Activated CD4-positive, alpha-beta T cell treated with anti-CD3 and anti-CD28 coated beads, Interleukin-2, amount 50 U/mL, for 1 hour (primary cell): Measurements from ENCODE around the gene TOP3B.

Experiments
- DNase-seq: peaks from one replicate; pipeline ENCODE4 v3.0.0-alpha.2; 2020

Gene TOP3B

DNA sequence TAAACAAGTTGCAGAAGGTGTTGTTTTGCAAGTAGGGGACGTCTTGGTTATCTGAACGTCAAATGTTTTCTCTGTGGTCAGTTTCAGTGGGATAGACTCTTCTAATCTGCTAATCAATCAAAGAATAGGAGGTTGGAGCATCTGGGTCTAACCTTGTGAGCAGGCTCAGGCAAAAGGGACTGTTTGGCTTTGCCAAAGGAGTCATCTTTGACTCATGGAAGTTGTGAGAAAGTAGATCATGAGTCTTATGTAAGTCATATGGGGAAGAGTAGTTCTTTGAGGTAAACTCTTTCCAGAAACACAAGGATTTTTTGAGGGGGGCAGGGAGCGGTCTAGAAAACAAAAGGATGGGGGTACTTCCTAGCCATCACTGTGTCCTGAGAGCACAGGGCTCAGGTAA lies 27.1 kb upstream of the TOP3B start:
- DNase-seq = no peak

DNA sequence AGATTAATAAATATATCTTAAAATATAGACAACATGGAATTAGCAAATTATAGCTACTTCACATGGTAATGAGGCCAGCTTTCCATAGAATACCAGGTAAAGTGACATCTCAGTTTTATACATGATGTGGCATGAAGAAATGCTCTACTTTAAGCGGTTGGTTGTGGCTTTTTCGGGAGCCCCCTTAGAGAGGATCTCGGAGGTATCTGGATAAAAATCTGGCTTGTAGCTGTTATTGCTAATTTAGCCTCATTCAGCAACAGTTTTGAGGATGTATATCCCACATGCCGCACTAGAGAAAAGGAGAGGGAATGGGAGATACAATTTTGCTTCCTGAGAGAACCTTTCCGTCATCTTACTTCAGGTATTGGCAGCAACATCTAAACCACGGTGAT lies 24.0 kb upstream of the TOP3B start:
- DNase-seq = no peak

DNA sequence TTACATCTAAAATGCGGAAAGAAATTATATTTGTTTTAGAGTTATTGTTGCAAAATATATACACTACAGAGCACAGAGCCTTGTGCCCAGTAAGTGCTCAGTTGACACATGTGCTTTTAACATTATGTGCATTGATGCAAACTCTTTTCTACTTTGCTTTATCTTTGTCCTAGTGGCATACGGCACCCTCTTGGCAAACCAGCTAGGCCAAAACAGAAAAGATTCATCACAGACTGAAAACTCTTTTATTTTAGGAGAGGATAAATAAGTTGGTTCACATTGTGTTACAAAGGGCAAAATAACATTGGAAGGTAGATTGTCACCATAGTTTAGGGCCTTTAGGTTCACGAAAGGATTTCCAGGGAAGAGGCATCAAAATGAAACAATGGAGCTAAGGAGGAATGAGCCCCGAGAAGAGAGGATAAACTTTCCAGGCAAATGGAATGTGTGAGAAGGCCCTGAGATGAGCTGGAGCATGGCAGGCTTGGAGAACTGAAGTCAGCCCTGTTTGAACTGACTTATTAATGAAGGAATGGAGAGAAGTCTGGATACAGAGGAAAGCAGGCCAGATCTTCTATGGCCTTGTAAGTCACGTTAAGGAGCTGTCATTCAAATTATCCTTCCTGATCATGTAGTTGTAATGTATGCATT lies 23.5 kb upstream of the TOP3B start:
- no peak for DNase-seq

DNA sequence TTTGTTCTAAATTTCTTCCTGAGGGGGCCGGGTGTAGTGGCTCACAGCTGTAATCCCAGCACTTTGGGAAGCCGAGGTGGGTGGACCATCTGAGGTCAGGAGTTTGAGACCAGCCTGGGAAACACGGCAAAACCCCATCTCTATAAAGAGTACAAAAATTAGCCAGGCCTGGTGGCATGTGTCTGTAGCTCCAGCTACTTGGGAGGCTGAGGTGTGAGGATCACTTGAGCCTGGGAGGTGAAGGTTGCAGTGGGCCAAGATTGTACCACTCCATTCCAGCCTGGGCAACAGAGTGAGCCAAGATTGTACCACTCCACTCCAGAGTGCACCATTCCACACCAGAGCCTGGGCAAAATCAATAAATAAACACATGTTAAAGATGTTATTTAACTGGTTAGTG lies 20.6 kb upstream of the TOP3B start:
- no peak for DNase-seq

DNA sequence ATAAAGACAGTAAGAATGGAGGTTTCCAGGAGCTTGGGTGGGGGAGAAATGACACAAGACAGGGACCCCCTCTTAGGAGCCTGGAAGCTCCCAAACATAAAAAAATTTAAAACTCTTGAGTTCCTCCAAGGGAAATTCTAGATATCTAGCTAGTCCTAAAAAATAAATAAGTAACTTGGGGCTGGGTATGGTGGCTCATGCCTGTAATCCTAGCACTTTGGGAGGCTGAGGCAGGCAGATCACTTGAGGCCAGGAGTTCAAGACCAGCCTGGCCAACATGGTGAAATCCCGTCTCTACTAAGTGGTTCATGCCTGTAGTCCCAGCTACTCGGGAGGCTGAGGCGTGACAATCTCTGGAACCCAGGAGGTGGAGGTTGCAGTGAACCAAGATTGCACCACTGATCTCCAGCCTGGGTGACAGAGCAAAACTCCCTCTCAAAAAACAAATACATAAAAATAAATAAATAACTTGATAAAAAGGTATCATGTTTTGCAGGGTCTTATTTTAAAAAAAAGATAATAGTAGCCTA lies 20.0 kb upstream of the TOP3B start:
- no peak for DNase-seq

DNA sequence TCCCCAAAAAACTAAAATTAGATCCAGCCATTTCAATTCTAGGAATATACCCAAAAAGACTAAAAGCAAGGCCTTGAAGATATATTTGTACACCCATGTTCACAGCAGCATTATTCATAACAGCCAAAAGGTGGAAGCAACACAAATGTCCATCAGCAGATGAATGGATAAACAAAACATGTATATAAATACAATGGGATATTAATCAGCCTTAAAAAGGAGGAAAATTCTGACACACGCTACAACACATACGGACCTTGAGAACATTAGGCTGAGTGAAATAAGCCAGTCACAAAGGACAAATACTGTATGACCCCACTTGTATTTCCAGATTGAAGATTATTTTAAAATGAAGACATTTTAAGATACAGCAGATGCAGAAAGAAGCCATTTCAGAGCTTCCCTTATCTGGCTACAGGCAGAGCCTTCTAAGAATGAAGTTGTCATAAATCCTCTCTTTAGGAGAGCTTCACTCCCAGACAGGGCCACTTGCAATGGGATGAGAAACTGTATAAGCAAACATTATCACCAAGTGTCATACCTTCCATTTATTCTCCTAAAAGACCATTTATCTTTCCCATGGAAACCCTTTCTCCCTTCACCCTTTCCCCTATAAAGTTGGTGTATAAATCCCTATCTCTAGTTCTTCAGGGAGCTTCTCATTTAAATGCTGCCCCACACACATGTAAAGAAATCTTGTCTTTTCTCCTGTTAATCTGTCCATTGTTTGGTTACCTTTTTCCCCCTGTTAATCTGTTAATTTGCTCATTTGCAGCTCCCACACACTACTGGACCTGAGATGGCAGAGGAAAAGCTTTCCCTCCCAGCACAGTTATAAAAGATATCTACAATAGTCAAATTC lies 19.3 kb upstream of the TOP3B start:
- no peak for DNase-seq

DNA sequence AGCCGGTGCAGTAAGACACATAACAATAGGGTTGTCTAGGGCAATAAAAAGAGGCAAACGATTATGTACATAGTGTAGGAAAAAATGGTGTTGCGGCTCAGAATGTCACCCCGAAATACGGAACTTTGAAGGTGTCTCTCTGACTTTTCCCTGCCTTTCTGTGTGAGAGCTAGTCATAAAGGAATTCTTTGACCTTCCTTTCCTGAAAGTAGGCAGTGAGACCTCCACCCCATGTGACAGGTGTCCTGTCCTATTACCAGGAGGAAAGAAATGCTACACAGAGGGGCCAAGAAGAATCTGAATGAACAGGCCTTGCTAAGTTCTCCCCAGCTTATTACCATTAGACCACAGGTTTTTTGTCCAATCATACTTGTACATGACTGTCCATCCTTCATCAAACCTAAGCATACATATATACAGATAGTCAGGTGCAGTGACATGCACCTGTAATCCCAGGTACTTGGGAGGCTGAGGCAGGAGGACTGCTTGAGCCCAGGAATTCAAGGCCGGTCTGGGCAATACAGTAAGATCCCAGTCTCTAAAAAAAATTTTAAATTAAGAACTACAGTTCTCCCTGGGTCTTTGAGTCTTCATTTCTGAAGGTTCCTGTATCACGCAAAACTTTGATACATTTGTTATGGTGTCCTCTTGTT lies 16.1 kb upstream of the TOP3B start:
- DNase-seq = no peak

DNA sequence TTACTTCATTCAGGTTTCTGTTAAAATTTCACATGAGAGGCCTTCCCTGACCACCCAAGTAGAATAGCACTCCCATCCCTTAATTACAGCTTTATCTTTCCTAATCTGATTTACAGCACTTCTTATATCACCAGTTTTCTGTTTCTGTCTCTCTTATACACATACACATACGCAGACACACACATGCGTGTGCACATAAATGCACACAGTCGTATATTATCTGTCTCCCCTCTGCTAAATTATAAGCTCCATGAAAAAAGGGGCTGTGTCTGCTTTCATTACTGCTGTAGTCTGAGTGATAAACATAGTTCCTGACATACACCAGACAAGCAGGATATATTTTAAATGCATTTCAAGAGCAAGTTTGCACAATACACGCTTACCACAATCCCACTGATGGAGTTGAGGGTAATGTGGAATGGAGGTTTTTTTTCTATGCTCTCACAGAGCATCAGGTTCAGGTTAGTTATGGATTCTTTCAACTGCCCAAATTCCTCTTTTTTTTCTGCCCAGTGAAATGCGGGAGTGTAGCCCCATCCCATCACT lies 13.7 kb upstream of the TOP3B start:
- DNase-seq = no peak

DNA sequence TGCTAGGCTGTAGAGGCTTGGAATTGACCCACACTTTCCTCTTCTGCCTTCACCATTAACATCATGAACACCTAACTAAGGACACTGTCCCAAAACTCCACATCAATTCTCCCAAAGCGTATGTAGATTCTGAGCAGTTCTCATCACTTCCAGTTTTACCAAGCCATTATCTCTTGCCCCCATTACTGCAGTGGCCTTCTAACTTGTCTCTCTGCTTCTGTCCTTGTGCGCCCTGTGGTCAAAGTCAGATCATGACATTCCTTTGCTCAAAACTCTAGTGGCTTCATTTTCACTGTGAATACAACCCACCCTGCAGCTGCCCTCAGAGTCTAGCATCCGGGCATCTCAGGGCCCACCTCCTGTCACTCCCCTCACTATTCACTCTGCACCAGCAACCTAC lies 13.1 kb upstream of the TOP3B start:
- no peak for DNase-seq

DNA sequence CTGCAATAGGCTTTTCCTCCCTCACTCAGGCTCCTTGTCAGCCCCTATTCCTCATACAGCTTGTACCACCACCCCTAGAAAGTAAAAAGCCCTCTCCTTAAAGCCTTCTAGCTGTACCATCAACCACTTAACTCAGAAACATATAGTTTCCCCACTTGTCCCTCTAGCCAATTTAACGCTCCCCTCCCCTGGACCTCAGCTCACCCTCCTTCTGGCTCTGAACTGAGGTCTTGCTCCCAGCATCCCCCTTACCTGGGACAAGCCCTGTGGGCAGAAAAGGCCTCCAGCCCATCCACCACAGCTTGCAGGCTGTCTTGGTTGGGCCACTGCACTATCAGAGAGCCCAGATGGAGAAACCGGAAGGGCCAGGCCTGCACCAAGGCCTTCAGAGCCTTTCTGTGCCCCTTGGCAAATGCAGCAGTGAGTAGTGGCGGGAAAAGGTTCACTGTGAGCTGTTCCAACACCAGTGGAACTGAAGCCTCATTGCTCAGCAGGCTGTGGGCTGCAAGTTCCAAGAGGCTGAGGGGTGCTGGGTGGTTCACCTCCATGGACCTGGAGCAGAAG lies 12.4 kb upstream of the TOP3B start:
- DNase-seq = no peak

DNA sequence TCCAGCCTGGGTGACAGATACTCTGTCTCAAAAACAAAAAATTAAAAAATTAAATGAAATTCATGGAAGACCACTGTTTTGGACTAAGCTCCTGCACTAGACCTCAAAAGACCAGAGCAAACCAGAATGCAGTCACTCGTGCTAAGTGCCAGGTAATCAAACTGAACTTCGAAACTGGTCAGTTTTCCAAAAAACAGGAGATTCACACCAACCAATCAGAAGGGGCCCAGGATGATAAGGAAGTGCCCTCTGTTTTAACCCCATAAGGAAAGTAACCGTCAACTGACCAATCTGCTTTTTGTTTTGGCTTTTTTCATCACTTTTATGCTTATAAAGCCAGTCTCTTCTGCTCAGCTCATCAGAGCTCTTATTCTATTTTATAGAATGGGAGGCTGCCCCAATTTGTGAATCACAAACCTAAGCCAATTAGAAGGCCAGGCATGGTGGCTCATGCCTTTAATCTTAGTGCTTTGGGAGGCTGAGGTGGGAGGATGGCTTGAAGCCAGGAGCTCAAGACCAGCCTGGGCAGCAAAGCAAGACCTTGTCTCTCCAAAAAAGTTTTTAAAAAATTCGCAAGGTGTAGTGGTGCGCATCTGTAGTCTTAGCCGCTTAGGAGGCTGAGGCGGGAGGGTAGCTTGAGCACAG lies 10.1 kb upstream of the TOP3B start:
- no peak for DNase-seq

DNA sequence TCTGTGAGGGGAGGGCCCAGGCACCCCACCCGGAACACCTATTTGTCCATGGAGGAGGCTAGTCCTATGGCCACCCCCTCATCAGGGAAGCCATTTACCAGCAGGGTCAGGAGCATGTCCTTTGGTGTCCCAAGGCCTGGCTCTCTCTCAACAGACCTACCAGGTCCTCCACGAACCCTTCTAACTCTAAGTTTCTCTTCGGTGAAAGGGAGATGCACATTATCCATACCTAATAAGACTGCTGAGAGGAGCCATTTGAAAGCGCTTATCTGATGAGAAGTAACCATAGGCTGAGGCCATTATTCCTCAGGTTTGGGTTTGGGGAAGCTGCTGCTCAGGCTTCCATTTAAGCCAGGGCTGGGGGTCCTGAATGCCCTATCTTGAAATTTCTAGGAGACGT lies 9.2 kb upstream of the TOP3B start:
- DNase-seq = no peak

DNA sequence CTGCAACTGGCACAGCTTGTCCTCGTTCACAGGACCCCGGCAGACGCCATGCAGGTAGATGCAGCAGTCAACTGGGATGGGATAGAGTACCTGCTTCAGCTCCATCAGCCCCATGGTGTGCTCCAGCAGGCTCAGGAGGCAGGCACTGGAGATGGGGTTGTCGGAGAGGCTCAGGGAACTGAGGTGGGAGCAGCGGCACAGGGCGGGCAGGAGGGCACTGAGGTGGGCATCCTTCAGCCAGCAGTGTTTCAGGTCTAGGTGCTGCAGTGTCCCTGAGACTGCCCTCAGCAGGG lies 8.7 kb upstream of the TOP3B start:
- DNase-seq = no peak

DNA sequence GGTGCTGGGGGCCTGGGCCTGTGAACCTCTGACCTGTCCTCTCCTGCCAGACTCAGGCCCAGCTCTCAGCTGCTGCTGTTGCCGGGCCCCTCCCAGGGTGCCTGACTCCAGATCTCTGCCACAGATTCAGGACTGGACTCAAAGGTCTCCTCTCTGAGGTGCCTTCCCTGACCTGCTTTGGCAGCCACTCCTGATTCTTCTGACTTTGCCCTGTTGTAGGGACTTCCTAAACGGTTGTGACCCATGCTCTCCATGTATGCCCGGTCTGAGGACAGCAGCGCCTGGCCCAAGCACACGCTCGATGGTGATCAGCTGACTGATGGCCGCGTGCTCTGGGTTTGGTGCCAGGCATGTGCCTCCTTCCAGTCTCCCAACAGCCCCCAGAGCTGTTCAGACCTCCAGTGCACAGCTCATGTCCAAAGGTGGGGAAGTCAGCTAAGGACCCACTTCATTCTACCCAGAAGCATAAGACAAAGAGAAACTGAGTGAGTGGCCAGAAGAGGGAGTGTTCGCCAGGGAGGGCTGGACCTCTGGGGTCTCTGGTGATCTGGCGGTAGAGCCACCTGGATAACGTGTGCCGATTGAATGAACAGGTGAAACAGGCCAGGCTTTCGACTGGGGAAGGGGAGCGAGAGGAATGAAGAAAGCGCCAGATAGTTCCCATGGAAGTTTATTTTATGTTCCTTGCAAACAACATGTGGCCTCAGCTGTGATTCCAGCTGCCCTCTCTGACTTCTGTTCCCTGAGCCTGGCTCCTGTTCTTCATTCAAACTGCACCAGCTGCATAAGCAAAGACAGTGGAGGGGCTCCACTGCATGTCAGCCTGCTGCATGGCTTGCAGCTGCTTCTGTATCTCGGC lies 8.1 kb upstream of the TOP3B start:
- no peak for DNase-seq

DNA sequence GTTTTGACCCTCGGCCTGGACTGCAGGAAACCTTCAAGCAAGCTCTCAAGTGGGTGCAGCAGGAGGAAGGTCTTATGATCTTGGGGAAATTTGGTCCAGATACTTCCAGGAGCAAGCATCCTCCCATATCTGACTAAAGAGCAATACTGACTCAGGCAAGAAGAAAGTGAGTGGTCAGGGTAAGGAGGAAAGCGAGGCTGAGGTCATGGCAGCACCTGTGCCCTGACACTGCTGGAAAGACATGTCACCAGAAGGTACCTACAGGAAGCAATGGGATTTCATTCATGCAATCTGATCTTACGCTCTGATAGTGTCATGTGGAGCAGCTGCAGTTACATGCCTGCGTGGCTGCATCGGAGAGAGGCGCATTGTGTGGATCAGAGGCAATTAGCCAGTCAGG lies 6.5 kb upstream of the TOP3B start:
- no peak for DNase-seq

DNA sequence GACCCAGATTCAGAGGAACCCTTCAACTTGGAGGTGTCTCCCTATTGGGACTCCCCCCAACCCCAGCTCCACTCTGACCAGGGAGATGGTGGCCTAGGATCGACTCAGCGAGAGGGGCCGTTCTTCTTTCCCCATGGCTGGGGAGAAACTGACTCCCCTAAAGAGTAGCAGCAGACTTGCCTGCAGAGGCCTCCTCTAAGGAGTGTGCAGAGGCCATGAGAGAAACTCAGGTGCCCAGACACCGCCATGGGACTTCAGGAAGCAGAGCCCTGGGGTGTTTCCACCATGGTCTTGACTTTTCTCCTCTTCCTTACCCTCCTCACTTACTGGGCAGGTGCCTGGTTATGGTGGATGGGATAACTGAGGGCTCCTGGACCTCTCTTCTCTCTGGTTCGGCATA lies 2.6 kb upstream of the TOP3B start:
- no peak for DNase-seq

DNA sequence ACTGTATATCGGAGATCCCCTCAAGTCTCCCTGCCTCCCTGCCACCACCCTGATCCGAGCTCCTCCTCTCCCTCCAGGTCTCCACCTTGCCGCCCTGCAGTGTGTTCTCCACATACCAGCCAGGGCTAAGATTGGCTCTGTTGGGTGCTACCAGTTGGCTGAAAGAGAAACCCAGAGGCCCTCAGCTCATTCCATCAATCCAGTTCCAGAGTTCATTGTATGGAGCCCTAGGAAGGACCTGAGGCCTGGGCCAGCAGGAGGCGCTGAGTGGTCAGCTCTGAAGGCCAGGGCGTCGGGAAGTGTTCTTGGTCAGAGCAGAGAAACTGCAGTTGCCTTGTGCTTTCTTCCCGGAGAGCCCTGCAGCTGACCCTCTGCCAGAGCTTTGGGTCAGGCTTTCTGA lies 2.2 kb upstream of the TOP3B start:
- no peak for DNase-seq

DNA sequence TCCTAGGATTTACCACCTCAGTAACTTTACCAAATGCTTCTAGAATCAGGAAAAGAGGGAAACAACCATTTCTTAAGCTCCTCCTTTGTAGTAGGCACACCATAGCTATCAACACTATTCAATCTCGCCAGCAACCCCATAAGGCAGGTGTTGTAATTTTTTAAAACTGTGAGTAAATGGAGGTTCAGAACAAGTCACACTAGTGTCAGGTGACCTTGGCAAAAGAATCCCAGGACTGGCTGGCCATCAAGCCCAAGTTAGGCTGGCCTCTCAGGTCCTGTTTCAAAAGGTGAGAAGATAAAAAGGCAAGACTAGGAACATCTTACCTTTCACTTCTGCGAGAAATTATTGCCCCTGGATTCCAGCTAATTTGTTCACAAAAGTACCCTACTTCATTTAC lies 713 bp downstream of the TOP3B start:
- no peak for DNase-seq

DNA sequence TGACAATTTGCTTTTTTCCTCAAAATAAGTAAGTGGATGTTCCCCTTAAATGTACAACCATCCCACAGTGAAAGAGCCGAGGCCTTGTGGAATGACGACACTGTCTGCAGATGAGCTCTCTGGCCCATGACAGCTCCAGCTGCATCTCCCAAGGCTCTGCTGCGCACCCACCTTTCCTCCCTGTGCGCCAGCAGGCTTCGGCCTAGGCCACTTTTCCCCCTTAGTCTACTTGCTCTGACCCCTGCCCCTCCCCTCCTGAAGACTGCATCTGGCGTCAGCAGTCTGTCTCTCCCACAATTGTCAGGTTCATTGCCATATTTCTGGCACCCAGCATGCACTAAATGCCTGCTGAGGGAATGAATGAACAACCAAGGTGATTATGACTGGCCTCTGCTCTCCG lies 2.0 kb downstream of the TOP3B start:
- no peak for DNase-seq

DNA sequence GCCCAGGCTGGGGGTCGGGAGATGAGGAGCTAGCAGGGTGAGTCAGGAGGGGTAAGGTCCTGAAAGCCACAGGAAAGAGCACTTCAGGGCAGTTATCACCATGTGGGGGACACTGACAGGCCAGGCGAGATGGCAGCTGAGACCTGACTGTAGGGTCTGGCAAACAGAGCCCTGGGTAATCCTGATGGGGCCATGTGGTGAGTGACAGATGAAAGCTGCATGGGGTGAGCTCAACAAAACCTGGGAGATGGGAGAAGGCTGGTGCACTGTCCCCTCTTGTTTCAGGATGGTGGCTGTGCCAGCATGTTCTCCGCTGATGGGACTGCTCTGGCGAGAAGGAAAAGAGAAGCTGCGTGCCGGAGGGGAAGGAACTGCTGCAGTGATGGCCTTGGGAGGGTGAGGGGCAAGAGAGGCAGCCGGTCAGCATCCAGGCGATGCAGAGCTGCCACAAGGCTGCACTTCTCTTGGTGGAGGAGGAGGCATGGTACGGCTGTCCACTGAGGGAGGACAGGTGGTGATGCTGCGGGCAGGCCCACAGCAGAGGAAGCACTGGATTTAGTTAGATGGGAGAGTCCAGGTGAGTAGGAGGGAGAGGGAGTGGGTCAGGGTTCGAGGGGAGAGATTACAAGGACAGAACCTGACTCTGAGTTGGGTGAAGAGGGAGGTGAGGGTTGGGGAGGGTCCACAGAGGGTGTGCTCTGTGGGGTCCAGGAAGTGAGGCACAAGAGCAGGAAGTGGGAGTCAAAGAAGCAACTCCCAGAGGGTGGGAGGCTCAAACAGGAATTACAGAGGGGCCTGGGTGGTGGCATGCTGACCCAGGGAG lies 3.8 kb downstream of the TOP3B start:
- no peak for DNase-seq

DNA sequence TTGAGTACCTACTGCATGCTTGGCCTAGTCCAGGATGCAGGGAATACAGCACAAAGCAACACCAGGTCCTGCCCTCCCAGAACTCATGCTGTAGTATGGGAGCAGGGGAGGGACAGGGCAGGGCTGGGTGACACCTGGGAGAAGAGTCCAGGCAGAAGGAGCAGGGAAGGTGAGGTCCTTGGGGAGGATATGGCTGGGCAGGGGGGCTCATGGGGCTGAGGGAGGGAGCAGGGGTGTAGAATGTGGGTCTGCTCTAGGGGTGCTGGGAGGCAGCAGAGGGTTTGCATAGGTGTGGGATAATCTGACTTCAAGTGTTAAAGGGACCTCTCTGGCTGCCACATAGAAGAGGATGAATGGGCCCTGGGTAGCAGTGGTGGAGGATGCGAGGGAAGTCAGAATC lies 4.8 kb downstream of the TOP3B start:
- DNase-seq = no peak
